ENCODE results near the gene TSFM. TPM values are rescaled to one million over a fixed set of nuclear protein-coding genes. Genes with fewer than 3 reads are reported as not detected.
A peak's percentile ranks its signal among the peaks of the same experiment; 100 is the strongest.

TSFM gene
- 10 to 100 TPM; 46.3 to 47.3 TPM for total RNA-seq

DNA sequence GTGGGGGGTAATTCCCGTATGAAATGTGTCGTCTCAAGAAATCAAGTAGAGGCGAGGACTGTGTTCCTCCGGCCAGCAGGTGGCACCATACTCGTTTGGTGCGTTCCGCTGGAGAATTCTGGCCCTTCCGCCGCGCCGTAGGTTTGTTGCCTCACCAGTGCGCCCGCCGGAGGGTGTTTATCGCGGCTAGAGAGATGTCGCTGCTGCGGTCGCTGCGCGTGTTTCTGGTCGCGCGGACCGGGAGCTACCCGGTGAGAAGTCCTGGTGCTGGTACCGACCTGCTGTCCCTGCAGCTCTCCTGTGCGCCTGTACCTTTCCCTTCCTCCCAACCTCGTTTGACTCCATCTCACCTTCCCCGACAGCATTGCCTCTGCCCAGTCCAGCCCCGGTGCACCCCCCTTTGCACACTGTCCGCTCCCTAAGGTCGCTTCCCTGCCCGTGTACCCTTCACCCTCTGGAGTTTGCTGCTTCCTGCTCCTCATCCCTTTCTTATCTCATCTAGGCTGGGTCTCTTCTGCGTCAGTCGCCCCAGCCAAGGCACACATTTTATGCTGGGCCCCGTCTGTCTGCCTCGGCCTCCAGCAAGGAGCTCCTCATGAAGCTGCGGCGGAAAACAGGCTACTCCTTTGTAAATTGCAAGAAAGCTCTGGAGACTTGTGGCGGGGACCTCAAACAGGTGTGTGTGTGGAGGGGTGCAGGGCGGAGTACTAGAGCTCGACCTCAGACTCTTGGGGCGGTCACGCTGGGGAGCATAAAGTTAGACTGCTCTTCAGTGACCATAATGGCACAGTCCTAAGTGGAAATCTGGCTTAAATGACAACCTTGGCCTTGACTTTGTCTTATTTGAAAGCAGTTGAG is at the start of gene TSFM:
TSS of gene TSFM (plus strand) at position 180 of the 858 bp plus-strand sequence. CDS start at position 195, 15 bp downstream.
- intact Hi-C loops (cut with micrococcal nuclease): loop anchor here (5.0 kb wide), 1 partner anchor 124 kb away; no protein-coding TSS in a partner anchor
- no peaks in the 10 kb centered on the region for H3K9me3 Mint-ChIP-seq
- DNase-seq (peak; percentile 99), ATAC-seq (peak; percentile 95)
- H3K27me3 Mint-ChIP-seq: no peaks in the 10 kb centered on the region
- POLR2A ChIA-PET: interaction anchor here (0.7 to 2.0 kb wide), 22 partner anchors 11 to 143 kb away, joined by 3 to 10 read pairs (median 3); partner anchors contain the start of genes CDK4, CTDSP2, EEF1AKMT3 and METTL1
- peaks cover 29% of the 10 kb centered on the region for H3K36me3 Mint-ChIP-seq (ENCODE audit: low read depth)
- H3K4me1 Mint-ChIP-seq (ENCODE audit: low read depth): peaks cover 28% of the 10 kb centered on the region
- H3K4me3 Mint-ChIP-seq: peak within 1 kb of the TSS; percentile 99
- TF ChIP-seq, protein P1, sequence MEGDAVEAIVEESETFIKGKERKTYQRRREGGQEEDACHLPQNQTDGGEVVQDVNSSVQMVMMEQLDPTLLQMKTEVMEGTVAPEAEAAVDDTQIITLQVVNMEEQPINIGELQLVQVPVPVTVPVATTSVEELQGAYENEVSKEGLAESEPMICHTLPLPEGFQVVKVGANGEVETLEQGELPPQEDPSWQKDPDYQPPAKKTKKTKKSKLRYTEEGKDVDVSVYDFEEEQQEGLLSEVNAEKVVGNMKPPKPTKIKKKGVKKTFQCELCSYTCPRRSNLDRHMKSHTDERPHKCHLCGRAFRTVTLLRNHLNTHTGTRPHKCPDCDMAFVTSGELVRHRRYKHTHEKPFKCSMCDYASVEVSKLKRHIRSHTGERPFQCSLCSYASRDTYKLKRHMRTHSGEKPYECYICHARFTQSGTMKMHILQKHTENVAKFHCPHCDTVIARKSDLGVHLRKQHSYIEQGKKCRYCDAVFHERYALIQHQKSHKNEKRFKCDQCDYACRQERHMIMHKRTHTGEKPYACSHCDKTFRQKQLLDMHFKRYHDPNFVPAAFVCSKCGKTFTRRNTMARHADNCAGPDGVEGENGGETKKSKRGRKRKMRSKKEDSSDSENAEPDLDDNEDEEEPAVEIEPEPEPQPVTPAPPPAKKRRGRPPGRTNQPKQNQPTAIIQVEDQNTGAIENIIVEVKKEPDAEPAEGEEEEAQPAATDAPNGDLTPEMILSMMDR (IDR thresholded peaks at IDR 0.05): peak; percentile 97
- CTCF ChIA-PET: interaction anchor here (0.7 to 13.4 kb wide), 29 partner anchors 8 to 236 kb away, joined by 3 to 122 read pairs (median 5); partner anchors contain the start of genes CDK4, CTDSP2, CYP27B1 and DCTN2
- H3K27ac Mint-ChIP-seq: peak within 1 kb of the TSS; percentile 96

DNA sequence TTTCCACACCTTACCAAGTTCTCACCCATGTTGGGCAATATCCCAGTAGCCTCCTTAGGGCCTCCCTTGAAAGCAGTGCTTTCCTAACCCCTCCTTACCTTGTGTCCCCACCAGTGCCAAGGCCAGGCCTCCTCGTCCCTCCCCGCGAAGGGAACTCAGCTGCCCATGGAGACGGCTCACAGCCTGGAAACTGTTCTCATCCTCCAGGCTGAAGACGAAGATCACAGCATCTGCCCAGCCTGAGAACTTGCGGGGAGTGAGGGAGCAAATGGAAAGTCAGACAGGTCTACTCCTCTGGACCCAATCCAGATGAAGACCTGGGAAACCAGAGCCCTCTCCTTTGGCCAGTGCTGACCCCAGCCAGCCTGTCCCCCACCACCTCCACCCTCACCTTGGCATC is 48.7 kb upstream of the TSFM start:
- H3K27ac Mint-ChIP-seq: no peak overlapping the region
- peaks cover 8% of the 10 kb centered on the region for H3K4me1 Mint-ChIP-seq (ENCODE audit: low read depth)
- TF ChIP-seq, protein P1 (IDR thresholded peaks at IDR 0.05): no peak
- H3K9me3 Mint-ChIP-seq: no peaks in the 10 kb centered on the region
- ChIA-PET CTCF (interaction anchor here (1.0 to 1.1 kb wide), 2 partner anchors 11 to 22 kb away, joined by 3 read pairs; no protein-coding TSS in a partner anchor), POLR2A (interaction anchor here (1.8 kb wide), 1 partner anchor 10 kb away, joined by 9 read pairs; the partner anchor contains the start of gene TSPAN31)
- no peaks in the 10 kb centered on the region for H3K27me3 Mint-ChIP-seq
- ATAC-seq (no peak), DNase-seq (no peak)
- intact Hi-C loops (cut with micrococcal nuclease): no loop called here
- peaks cover 28% of the 10 kb centered on the region for H3K36me3 Mint-ChIP-seq (ENCODE audit: low read depth)
- H3K4me3 Mint-ChIP-seq: no peak overlapping the region

GRCh38 chr12:57734591-57734990 is 48.0 kb upstream of the TSFM start:
- H3K27ac Mint-ChIP-seq: peak overlapping the region; percentile 23
- ATAC-seq (no peak), DNase-seq (no peak)
- H3K4me3 Mint-ChIP-seq: no peak overlapping the region
- no peaks in the 10 kb centered on the region for H3K27me3 Mint-ChIP-seq
- H3K4me1 Mint-ChIP-seq (ENCODE audit: low read depth): peaks cover 15% of the 10 kb centered on the region
- H3K9me3 Mint-ChIP-seq: no peaks in the 10 kb centered on the region
- TF ChIP-seq, protein P1 (IDR thresholded peaks at IDR 0.05): no peak
- H3K36me3 Mint-ChIP-seq (ENCODE audit: low read depth): peaks cover 28% of the 10 kb centered on the region
- intact Hi-C loops (cut with micrococcal nuclease): no loop called here
- ChIA-PET CTCF (interaction anchor here (1.3 to 1.5 kb wide), 2 partner anchors 25 to 152 kb away, joined by 4 to 5 read pairs; no protein-coding TSS in a partner anchor), POLR2A (interaction anchor here (1.2 to 1.8 kb wide), 2 partner anchors 10 to 16 kb away, joined by 4 to 9 read pairs; partner anchors contain the start of gene TSPAN31)

- POLR2A ChIA-PET: interaction anchor here (1.2 to 1.8 kb wide), 2 partner anchors 9 to 17 kb away, joined by 4 to 9 read pairs; partner anchors contain the start of gene TSPAN31
- ATAC-seq: no peak
Observed at GRCh38 chr12:57735198-57735855, 47.3 kb upstream of the TSFM start.

More at GRCh38 chr12:57735198-57735855, 47.3 kb upstream of the TSFM start:
- Mint-ChIP-seq H3K27ac (peak overlapping the region; percentile 23), H3K4me3 (no peak overlapping the region), H3K27me3 (no peaks in the 10 kb centered on the region), H3K36me3 (ENCODE audit: low read depth) (peaks cover 22% of the 10 kb centered on the region), H3K9me3 (no peaks in the 10 kb centered on the region), H3K4me1 (ENCODE audit: low read depth) (peaks cover 21% of the 10 kb centered on the region)
- TF ChIP-seq, protein P1 (IDR thresholded peaks at IDR 0.05): no peak
- intact Hi-C loops (cut with micrococcal nuclease): no loop called here
- CTCF ChIA-PET: interaction anchor here (0.7 to 1.5 kb wide), 3 partner anchors 24 to 159 kb away, joined by 3 to 5 read pairs (median 4); no protein-coding TSS in a partner anchor
- no peak for DNase-seq
